ENCODE data around the gene CFB.
"Not testable (repeated sequence)": the region's sequence is repeated elsewhere in the genome, so short reads cannot be mapped to it uniquely, and the experiment has no call there.

GRCh38 chr6:31932137-31932536 lies 13.8 kb upstream of the CFB start:
- not testable (repeated sequence) for TF ChIP-seq CTCF (IDR thresholded peaks at IDR 0.05; ENCODE audit: low read depth, low read length, missing input control); TAF1 (conservative IDR thresholded peaks at IDR 0.05); GABPA (IDR thresholded peaks at IDR 0.05 in 1 of 2, conservative IDR thresholded peaks at IDR 0.05 in 1 of 2); YY1 (IDR thresholded peaks at IDR 0.05); SP1 (IDR thresholded peaks at IDR 0.05); MAX (IDR thresholded peaks at IDR 0.05); FOXA2 (IDR thresholded peaks at IDR 0.05); REST (IDR thresholded peaks at IDR 0.05); EGR1 (IDR thresholded peaks at IDR 0.05; ENCODE audit: low read depth in 2 of 2); ZBTB33 (IDR thresholded peaks at IDR 0.05); RAD21 (IDR thresholded peaks at IDR 0.05); ATF3 (IDR thresholded peaks at IDR 0.05); HNF4A (conservative IDR thresholded peaks at IDR 0.05); FOXA1 (IDR thresholded peaks at IDR 0.05)
